ENCODE results near the gene RECQL5. TPM values are rescaled to one million over a fixed set of nuclear protein-coding genes. Genes with fewer than 3 reads are reported as not detected.

RECQL5 gene
- total and polyA plus RNA-seq, 2 of the 8 experiments (the other 6 are each of a cell fraction or from before 2014, with no cell fraction given) = 15.1 to 41.1 TPM

DNA sequence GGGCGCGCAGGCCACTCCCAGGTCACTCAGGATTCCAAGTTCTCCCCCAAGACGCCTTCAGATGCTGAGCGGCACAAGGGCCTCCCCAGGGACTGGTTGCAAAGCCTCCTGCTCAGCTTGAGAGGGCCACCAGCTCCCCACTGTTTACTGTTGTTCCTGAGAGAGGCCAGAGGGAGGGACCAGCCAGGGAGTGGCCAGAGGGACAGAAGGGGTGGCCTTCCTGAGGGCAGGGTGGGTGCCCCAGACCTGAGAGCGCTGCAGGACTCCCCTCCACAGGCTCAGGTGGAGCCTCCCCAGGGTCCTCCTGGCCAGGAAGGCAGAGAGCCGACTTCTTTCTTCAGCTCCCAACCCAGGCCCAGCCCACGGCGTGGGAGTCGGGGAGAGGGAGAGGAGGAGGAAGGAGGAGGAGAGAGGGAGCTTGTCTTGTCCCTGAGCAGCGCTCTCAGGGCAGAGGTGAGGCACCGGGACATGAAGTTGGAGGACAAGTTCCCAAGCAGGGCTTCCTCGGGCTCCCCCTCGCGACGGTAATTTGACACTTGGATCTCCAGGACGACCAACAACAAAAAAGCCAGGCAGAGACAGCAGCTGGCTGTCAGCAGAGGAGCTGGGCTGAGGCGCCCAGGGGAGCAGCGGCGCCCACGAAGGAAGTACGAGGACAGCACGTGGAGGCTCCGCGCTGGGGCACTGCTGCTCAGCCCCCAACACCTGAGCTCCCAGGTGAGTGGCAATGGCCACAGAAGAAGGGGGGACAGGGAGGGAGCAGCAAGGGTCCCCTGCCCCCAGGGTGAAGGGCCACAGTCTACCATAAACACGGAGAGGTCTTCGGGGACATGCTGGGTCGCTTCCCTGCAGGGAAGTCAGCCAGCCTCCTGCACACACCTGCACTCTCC lies 33.2 kb downstream of the RECQL5 start (continued):
- TF ChIP-seq, protein P1, sequence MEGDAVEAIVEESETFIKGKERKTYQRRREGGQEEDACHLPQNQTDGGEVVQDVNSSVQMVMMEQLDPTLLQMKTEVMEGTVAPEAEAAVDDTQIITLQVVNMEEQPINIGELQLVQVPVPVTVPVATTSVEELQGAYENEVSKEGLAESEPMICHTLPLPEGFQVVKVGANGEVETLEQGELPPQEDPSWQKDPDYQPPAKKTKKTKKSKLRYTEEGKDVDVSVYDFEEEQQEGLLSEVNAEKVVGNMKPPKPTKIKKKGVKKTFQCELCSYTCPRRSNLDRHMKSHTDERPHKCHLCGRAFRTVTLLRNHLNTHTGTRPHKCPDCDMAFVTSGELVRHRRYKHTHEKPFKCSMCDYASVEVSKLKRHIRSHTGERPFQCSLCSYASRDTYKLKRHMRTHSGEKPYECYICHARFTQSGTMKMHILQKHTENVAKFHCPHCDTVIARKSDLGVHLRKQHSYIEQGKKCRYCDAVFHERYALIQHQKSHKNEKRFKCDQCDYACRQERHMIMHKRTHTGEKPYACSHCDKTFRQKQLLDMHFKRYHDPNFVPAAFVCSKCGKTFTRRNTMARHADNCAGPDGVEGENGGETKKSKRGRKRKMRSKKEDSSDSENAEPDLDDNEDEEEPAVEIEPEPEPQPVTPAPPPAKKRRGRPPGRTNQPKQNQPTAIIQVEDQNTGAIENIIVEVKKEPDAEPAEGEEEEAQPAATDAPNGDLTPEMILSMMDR (IDR thresholded peaks at IDR 0.05; ENCODE audit: control extremely low read depth in 1 of 3, insufficient read depth in 1 of 3, low read depth in 1 of 3, low read length in 3 of 3) = peak; percentile 63 to 79 (median 77)
- TF ChIP-seq SAP30 (IDR thresholded peaks at IDR 0.05; ENCODE audit: insufficient read depth, insufficient replicate concordance, low read length) (peak; percentile 99), JUND (IDR thresholded peaks at IDR 0.05; ENCODE audit: low read length) (no peak), SP2 (IDR thresholded peaks at IDR 0.05; ENCODE audit: low read length) (no peak), CHD1 (IDR thresholded peaks at IDR 0.05; ENCODE audit: low read depth, low read length) (no peak), POLR2AphosphoS5 (IDR thresholded peaks at IDR 0.05; ENCODE audit: low read depth, low read length) (no peak), PHF8 (conservative IDR thresholded peaks at IDR 0.05; ENCODE audit: low read depth, low read length) (no peak), GABPA (IDR thresholded peaks at IDR 0.05; ENCODE audit: borderline replicate concordance, insufficient read depth, low read length) (no peak), SP1 (IDR thresholded peaks at IDR 0.05; ENCODE audit: low read depth, low read length) (no peak), GTF2F1 (IDR thresholded peaks at IDR 0.05; ENCODE audit: borderline replicate concordance, low read depth, low read length) (no peak), SIX5 (IDR thresholded peaks at IDR 0.05; ENCODE audit: low read depth, low read length) (peak; percentile 70), CBX8 (IDR thresholded peaks at IDR 0.05; ENCODE audit: borderline replicate concordance, low read depth, low read length) (no peak), CBX5 (IDR thresholded peaks at IDR 0.05; ENCODE audit: low read depth, low read length) (no peak), KDM4A (IDR thresholded peaks at IDR 0.05; ENCODE audit: low read depth, low read length, severe bottlenecking) (no peak), RFX5 (IDR thresholded peaks at IDR 0.05; ENCODE audit: borderline replicate concordance, low read depth, low read length) (no peak), CTBP2 (IDR thresholded peaks at IDR 0.05; ENCODE audit: borderline replicate concordance, insufficient read depth, insufficient read length, low read length) (peak; percentile 62), SIRT6 (IDR thresholded peaks at IDR 0.05; ENCODE audit: low read length) (no peak), POU5F1 (IDR thresholded peaks at IDR 0.05; ENCODE audit: low read depth, low read length) (no peak), TCF12 (IDR thresholded peaks at IDR 0.05; ENCODE audit: low read depth, low read length) (0 out of 2 replicates have a peak, but pooled peaks have one; percentile 21), ZNF274 (IDR thresholded peaks at IDR 0.05; ENCODE audit: borderline replicate concordance, extremely low read depth, low read length) (no peak), FOSL1 (IDR thresholded peaks at IDR 0.05; ENCODE audit: insufficient read depth, low read depth, low read length) (no peak), HDAC6 (IDR thresholded peaks at IDR 0.05; ENCODE audit: low read depth, low read length) (no peak)

Data from H1 (cell line).